DND-41 (cell line): ENCODE data around the gene PXT1.
A peak's percentile ranks its signal among the peaks of the same experiment; 100 is the strongest.

Experiments used
- ATAC-seq: fragments of 200-7000 bp; cut with Tn5 transposase; 3 replicates; pipeline ENCODE4 v1.9.1; 2021; ENCODE audit warnings: low read depth; ENCODE audit not compliant: insufficient read depth
- DNase-seq: peaks from one replicate; pipeline ENCODE4 v3.0.0-alpha.2; 2020
- H2AFZ ChIP-seq: 2 replicates; pipeline ENCODE4 v1.6.0; 2012; ENCODE audit warnings: low read depth, low read length
- H3K27ac ChIP-seq: 2 replicates; pipeline ENCODE4 v1.5.1; 2012; ENCODE audit warnings: low read length, inconsistent platforms
- H3K27me3 ChIP-seq: fragments of 200-600 bp; sonication (generic); 2 replicates; pipeline ENCODE4 v1.6.0; 2012; ENCODE audit warnings: low read length, mild to moderate bottlenecking, inconsistent platforms; ENCODE audit not compliant: insufficient read depth, poor library complexity
- H3K36me3 ChIP-seq: 2 replicates; pipeline ENCODE4 v1.5.1; 2012; ENCODE audit warnings: low read length, inconsistent platforms; ENCODE audit not compliant: insufficient read depth
- H3K4me1 ChIP-seq: 2 replicates; pipeline ENCODE4 v1.5.1; 2012; ENCODE audit warnings: mild to moderate bottlenecking, low read length; ENCODE audit not compliant: insufficient read depth
- H3K4me2 ChIP-seq: 2 replicates; pipeline ENCODE4 v1.6.0; 2012; ENCODE audit warnings: mild to moderate bottlenecking, moderate library complexity, low read length, inconsistent platforms; ENCODE audit not compliant: insufficient read depth
- H3K4me3 ChIP-seq, 2 experiments: fragments of 200-600 bp in 1 of 2; shearing (Covaris generic) in 1 of 2; 2 replicates each; pipeline ENCODE4 v1.5.1; 2012 to 2016; ENCODE audit warnings: inconsistent platforms in 2 of 2, low read length in 2 of 2, mild to moderate bottlenecking in 2 of 2, low read depth in 1 of 2, moderate library complexity in 1 of 2
- H3K79me2 ChIP-seq: 2 replicates; pipeline ENCODE4 v1.6.0; 2012; ENCODE audit warnings: low read length, inconsistent platforms; ENCODE audit not compliant: insufficient read depth
- H3K9ac ChIP-seq: 2 replicates; pipeline ENCODE4 v1.6.0; 2012; ENCODE audit warnings: low read depth, mild to moderate bottlenecking, inconsistent platforms, low read length, moderate library complexity
- H3K9me3 ChIP-seq: 2 replicates; pipeline ENCODE4 v1.5.1; 2012; ENCODE audit warnings: low read length, moderate library complexity, mild to moderate bottlenecking, inconsistent platforms; ENCODE audit not compliant: insufficient read depth, severe bottlenecking
- H4K20me1 ChIP-seq: 2 replicates; pipeline ENCODE4 v1.6.0; 2012; ENCODE audit warnings: low read length; ENCODE audit not compliant: insufficient read depth
- EZH2 ChIP-seq: IDR thresholded peaks from 3 replicates; pipeline ENCODE4 v1.6.1; 2012; ENCODE audit warnings: borderline replicate concordance, low read depth, mild to moderate bottlenecking, moderate library complexity, low read length, inconsistent platforms; ENCODE audit not compliant: severe bottlenecking
- TF ChIP-seq, protein P1 (sequence below): IDR thresholded peaks from 2 replicates; pipeline ENCODE4 v1.5.1; 2012; ENCODE audit warnings: borderline replicate concordance, low read length, moderate library complexity, mild to moderate bottlenecking; ENCODE audit not compliant: poor library complexity, severe bottlenecking; ENCODE audit errors: extremely low read depth

Gene PXT1

DNA sequence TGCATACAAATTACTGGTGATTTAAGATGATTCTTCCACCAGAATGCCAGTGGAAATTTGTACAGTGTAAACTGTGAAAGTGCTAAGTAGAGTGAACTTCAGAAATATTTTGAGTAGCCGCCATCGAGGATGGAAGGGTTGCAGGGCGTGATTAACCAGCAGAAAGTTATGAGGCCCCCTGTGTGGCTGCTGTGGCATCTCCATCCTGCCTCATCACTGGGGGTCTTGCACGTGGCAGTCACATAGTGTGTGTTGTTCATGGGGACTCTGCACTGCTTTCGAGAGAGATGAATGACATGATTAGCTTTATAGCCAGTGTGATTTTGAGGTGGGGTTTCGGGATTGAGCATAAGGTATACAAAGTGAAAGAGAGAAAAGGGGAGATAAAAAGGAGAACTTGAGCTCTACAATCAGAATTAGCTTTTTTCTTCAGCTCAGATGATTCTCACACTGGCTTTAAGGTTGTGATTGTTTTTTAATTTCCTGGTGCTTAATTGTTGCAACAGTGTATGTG is 26.6 kb upstream of the PXT1 start:
- peaks cover 26% of the 10 kb centered on the region for H3K36me3 ChIP-seq
- H3K9me3 ChIP-seq, result no peaks in the 10 kb centered on the region
- H3K27me3 ChIP-seq, result no peaks in the 10 kb centered on the region
- H4K20me1 ChIP-seq, result peaks cover 18% of the 10 kb centered on the region; the same call in 1 of the 2 replicates
- TF ChIP-seq, protein P1, sequence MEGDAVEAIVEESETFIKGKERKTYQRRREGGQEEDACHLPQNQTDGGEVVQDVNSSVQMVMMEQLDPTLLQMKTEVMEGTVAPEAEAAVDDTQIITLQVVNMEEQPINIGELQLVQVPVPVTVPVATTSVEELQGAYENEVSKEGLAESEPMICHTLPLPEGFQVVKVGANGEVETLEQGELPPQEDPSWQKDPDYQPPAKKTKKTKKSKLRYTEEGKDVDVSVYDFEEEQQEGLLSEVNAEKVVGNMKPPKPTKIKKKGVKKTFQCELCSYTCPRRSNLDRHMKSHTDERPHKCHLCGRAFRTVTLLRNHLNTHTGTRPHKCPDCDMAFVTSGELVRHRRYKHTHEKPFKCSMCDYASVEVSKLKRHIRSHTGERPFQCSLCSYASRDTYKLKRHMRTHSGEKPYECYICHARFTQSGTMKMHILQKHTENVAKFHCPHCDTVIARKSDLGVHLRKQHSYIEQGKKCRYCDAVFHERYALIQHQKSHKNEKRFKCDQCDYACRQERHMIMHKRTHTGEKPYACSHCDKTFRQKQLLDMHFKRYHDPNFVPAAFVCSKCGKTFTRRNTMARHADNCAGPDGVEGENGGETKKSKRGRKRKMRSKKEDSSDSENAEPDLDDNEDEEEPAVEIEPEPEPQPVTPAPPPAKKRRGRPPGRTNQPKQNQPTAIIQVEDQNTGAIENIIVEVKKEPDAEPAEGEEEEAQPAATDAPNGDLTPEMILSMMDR, result no peak
- no peak for TF ChIP-seq EZH2
- ATAC-seq, result 0 out of 3 replicates have a peak, but pooled peaks have one; percentile 45
- no peak overlapping the region for H2AFZ ChIP-seq
- peaks cover 79% of the 10 kb centered on the region for H3K79me2 ChIP-seq
- no peaks in the 10 kb centered on the region for H3K4me1 ChIP-seq
- no peak for DNase-seq
- H3K9ac ChIP-seq, result no peak overlapping the region
- no peak overlapping the region for H3K4me2 ChIP-seq
- H3K27ac ChIP-seq, result no peak overlapping the region
- H3K4me3 ChIP-seq, result no peak overlapping the region

- ATAC-seq (no peak), DNase-seq (no peak)
- Histone ChIP-seq H3K27me3 (no peaks in the 10 kb centered on the region), H4K20me1 (peaks cover 30% of the 10 kb centered on the region; the same call in 1 of the 2 replicates), H3K27ac (no peak overlapping the region), H2AFZ (no peak overlapping the region), H3K9me3 (no peaks in the 10 kb centered on the region), H3K79me2 (peaks cover 91% of the 10 kb centered on the region), H3K9ac (no peak overlapping the region), H3K4me3 (no peak overlapping the region), H3K4me2 (no peak overlapping the region), H3K4me1 (no peaks in the 10 kb centered on the region), H3K36me3 (peaks cover 24% of the 10 kb centered on the region)
- TF ChIP-seq, protein P1, result no peak
- TF ChIP-seq EZH2, result no peak
Observed at GRCh38 chr6:36467625-36468024, 25.0 kb upstream of the PXT1 start.

GRCh38 chr6:36464233-36464632 is 21.6 kb upstream of the PXT1 start:
- H2AFZ ChIP-seq, result no peak overlapping the region
- H3K9ac ChIP-seq, result no peak overlapping the region
- H3K4me1 ChIP-seq, result no peaks in the 10 kb centered on the region
- H3K4me3 ChIP-seq, result no peak overlapping the region
- no peak for TF ChIP-seq EZH2
- TF ChIP-seq, protein P1, result no peak
- H3K9me3 ChIP-seq, result no peaks in the 10 kb centered on the region
- H3K36me3 ChIP-seq, result peaks cover 7% of the 10 kb centered on the region; the same call in 1 of the 2 replicates
- H3K4me2 ChIP-seq, result no peak overlapping the region
- H3K79me2 ChIP-seq, result peaks cover 96% of the 10 kb centered on the region
- ATAC-seq (no peak), DNase-seq (no peak)
- peaks cover 46% of the 10 kb centered on the region for H4K20me1 ChIP-seq
- no peaks in the 10 kb centered on the region for H3K27me3 ChIP-seq
- no peak overlapping the region for H3K27ac ChIP-seq
